ENCODE data around the gene MICU1.

The MICU1 gene

DNA sequence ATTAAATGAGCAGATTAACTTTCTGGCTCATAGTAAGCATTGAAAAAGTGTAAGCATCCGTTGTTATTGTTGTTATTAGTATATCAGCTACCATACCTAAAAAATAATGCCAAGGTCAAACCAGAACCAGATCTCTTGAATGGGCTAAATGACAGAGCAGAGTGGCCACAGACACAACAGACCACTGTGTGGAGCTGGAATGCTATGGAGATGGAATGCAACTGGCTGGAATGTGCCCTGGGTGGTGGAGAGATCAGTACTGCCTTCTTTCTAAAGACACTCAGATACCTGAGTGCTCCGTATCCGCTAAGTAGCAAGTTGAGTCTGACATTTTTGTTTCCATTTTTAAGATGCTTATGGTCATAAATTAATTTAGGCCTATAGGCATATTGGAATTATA lies 250.7 kb downstream of the MICU1 start:
- TF ChIP-seq, protein P1, sequence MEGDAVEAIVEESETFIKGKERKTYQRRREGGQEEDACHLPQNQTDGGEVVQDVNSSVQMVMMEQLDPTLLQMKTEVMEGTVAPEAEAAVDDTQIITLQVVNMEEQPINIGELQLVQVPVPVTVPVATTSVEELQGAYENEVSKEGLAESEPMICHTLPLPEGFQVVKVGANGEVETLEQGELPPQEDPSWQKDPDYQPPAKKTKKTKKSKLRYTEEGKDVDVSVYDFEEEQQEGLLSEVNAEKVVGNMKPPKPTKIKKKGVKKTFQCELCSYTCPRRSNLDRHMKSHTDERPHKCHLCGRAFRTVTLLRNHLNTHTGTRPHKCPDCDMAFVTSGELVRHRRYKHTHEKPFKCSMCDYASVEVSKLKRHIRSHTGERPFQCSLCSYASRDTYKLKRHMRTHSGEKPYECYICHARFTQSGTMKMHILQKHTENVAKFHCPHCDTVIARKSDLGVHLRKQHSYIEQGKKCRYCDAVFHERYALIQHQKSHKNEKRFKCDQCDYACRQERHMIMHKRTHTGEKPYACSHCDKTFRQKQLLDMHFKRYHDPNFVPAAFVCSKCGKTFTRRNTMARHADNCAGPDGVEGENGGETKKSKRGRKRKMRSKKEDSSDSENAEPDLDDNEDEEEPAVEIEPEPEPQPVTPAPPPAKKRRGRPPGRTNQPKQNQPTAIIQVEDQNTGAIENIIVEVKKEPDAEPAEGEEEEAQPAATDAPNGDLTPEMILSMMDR (IDR thresholded peaks at IDR 0.05; ENCODE audit: insufficient read depth, low read length, missing control alignments): peak; percentile 28
- DNase-seq (ENCODE audit: low read depth, low spot score): no peak
- CTCF ChIA-PET: interaction anchor here (0.6 to 4.2 kb wide), 13 partner anchors 11 to 688 kb away, joined by 3 to 16 read pairs (median 4); partner anchors contain the start of gene DNAJB12
- POLR2A ChIA-PET: no interaction called here
- no peak overlapping the region for H3K4me3 ChIP-seq (ENCODE audit: low read depth, low read length)

DNA sequence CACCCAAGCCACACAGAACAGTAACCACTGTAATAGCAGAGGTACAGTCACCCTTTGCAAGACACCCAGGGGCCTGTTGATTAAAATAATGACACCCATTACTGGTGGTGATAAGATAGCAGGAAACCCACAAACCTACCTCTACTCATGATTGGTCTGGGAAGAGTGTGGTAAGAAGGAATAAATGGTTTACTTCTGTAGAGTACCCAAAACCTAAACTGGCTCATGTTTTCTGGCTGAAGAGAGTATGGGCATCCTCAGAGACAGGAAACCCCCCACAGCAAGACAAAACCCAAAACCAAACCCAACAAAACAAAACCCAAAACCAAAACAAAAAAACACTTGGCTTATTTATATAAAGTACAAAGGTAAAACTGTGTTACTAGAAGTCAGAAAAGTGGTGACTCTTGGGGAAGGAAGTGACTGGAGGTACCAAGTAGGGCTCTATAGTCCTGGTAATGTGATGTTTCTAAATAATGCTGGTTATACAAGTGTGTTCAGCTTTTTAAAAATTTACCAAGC lies 255.6 kb downstream of the MICU1 start:
- ChIA-PET POLR2A (no interaction called here), CTCF (no interaction called here)
- TF ChIP-seq, protein P1 (IDR thresholded peaks at IDR 0.05; ENCODE audit: insufficient read depth, low read length, missing control alignments): no peak
- no peak for DNase-seq (ENCODE audit: low read depth, low spot score)
- no peak overlapping the region for H3K4me3 ChIP-seq (ENCODE audit: low read depth, low read length)

GRCh38 chr10:72367301-72367960 lies 258.4 kb downstream of the MICU1 start:
- POLR2A ChIA-PET: interaction anchor here (0.5 kb wide), 1 partner anchor 292 kb away, joined by 3 read pairs; no protein-coding TSS in a partner anchor
- H3K4me3 ChIP-seq (ENCODE audit: low read depth, low read length): no peak overlapping the region
- CTCF ChIA-PET: interaction anchor here (4.5 to 5.7 kb wide), 2 partner anchors 469 to 506 kb away, joined by 44 to 87 read pairs; no protein-coding TSS in a partner anchor
- TF ChIP-seq, protein P1 (IDR thresholded peaks at IDR 0.05; ENCODE audit: insufficient read depth, low read length, missing control alignments): no peak
- no peak for DNase-seq (ENCODE audit: low read depth, low spot score)

GRCh38 chr10:72365106-72365895 lies 260.6 kb downstream of the MICU1 start:
- no peak for DNase-seq (ENCODE audit: low read depth, low spot score)
- TF ChIP-seq, protein P1 (IDR thresholded peaks at IDR 0.05; ENCODE audit: insufficient read depth, low read length, missing control alignments): no peak
- ChIA-PET CTCF (interaction anchor here (1.2 to 5.7 kb wide), 17 partner anchors 8 to 793 kb away, joined by 3 to 87 read pairs (median 7); partner anchors contain the start of gene DNAJB12), POLR2A (interaction anchor here (1.2 kb wide), 1 partner anchor 10 kb away, joined by 4 read pairs; the partner anchor contains the start of gene DNAJB12)
- H3K4me3 ChIP-seq (ENCODE audit: low read depth, low read length): no peak overlapping the region

- H3K4me3 ChIP-seq (ENCODE audit: low read depth, low read length): peak overlapping the region; percentile 12; the same call in 1 of the 2 replicates
- TF ChIP-seq, protein P1 (IDR thresholded peaks at IDR 0.05; ENCODE audit: insufficient read depth, low read length, missing control alignments): peak; percentile 92
- ChIA-PET CTCF (interaction anchor here (0.6 to 5.7 kb wide), 27 partner anchors 9 to 794 kb away, joined by 3 to 87 read pairs (median 4); partner anchors contain the start of gene DNAJB12), POLR2A (interaction anchor here (0.5 to 1.2 kb wide), 2 partner anchors 9 to 44 kb away, joined by 3 to 4 read pairs; partner anchors contain the start of gene DNAJB12)
- peak; percentile 80 for DNase-seq (ENCODE audit: low read depth, low spot score)
Observed at GRCh38 chr10:72364239-72364777, 261.6 kb downstream of the MICU1 start.

All from AG04449 (cell line).